ENCODE data around the gene CMTM6.
"Not testable (repeated sequence)": the region's sequence is repeated elsewhere in the genome, so short reads cannot be mapped to it uniquely, and the experiment has no call there.

The CMTM6 gene

GRCh38 chr3:32464726-32465125, 37.9 kb downstream of the CMTM6 start:
- DNase-seq = not testable (repeated sequence)

GRCh38 chr3:32463415-32463814, 39.2 kb downstream of the CMTM6 start:
- DNase-seq = not testable (repeated sequence)

GRCh38 chr3:32462191-32462986, 40.3 kb downstream of the CMTM6 start:
- DNase-seq = not testable (repeated sequence)

GRCh38 chr3:32460817-32461496, 41.7 kb downstream of the CMTM6 start:
- not testable (repeated sequence) for DNase-seq

GRCh38 chr3:32460031-32460749, 42.5 kb downstream of the CMTM6 start:
- peak; percentile 50 to 64 for DNase-seq

- no peak for DNase-seq
Observed at GRCh38 chr3:32459450-32459849, 43.2 kb downstream of the CMTM6 start.

- peak; percentile 33 to 38 for DNase-seq
Observed at GRCh38 chr3:32457971-32458471, 44.6 kb downstream of the CMTM6 start.

- no peak for DNase-seq
Observed at GRCh38 chr3:32456429-32457130, 46.1 kb downstream of the CMTM6 start.

- no peak for DNase-seq
Observed at GRCh38 chr3:32455609-32456428, 46.8 kb downstream of the CMTM6 start.

- DNase-seq = no peak
Observed at GRCh38 chr3:32454731-32455608, 47.7 kb downstream of the CMTM6 start.

GRCh38 chr3:32454111-32454510, 48.5 kb downstream of the CMTM6 start:
- DNase-seq = no peak

GRCh38 chr3:32453346-32453745, 49.3 kb downstream of the CMTM6 start:
- no peak for DNase-seq

- DNase-seq = no peak
Observed at GRCh38 chr3:32452009-32452408, 50.6 kb downstream of the CMTM6 start.

GRCh38 chr3:32450992-32451659, 51.5 kb downstream of the CMTM6 start:
- no peak for DNase-seq

GRCh38 chr3:32450426-32450825, 52.2 kb downstream of the CMTM6 start:
- DNase-seq = peak in 1 of 2 experiments; percentile 1

- DNase-seq = no peak
Observed at GRCh38 chr3:32449691-32450090, 53.0 kb downstream of the CMTM6 start.

- no peak for DNase-seq
Observed at GRCh38 chr3:32448686-32449474, 53.8 kb downstream of the CMTM6 start.

GRCh38 chr3:32447865-32448400, 54.7 kb downstream of the CMTM6 start:
- no peak for DNase-seq

GRCh38 chr3:32443478-32443877, 59.2 kb downstream of the CMTM6 start:
- no peak for DNase-seq

All from activated CD4-positive, alpha-beta T cell treated with anti-CD3 and anti-CD28 coated beads, Interleukin-2, amount 50 U/mL, for 48 hours (primary cell).